Activated CD4-positive, alpha-beta T cell treated with anti-CD3 and anti-CD28 coated beads for 24 hours (primary cell): Measurements from ENCODE around the gene USP49.
"Not testable (repeated sequence)": the region's sequence is repeated elsewhere in the genome, so short reads cannot be mapped to it uniquely, and the experiment has no call there.

Experiments
- DNase-seq, 2 donors: peaks; one replicate each; pipeline ENCODE4 v3.0.0-alpha.2; 2020; ENCODE audit warnings: low read depth in 2 of 2

USP49 gene

GRCh38 chr6:41780551-41781365 is 114.4 kb downstream of the USP49 start, which contains the start of gene PRICKLE4:
PRICKLE4 (plus strand) TSS chr6:41780782; CDS start chr6:41783474, 2,692 bp downstream.
- no peak for DNase-seq

DNA sequence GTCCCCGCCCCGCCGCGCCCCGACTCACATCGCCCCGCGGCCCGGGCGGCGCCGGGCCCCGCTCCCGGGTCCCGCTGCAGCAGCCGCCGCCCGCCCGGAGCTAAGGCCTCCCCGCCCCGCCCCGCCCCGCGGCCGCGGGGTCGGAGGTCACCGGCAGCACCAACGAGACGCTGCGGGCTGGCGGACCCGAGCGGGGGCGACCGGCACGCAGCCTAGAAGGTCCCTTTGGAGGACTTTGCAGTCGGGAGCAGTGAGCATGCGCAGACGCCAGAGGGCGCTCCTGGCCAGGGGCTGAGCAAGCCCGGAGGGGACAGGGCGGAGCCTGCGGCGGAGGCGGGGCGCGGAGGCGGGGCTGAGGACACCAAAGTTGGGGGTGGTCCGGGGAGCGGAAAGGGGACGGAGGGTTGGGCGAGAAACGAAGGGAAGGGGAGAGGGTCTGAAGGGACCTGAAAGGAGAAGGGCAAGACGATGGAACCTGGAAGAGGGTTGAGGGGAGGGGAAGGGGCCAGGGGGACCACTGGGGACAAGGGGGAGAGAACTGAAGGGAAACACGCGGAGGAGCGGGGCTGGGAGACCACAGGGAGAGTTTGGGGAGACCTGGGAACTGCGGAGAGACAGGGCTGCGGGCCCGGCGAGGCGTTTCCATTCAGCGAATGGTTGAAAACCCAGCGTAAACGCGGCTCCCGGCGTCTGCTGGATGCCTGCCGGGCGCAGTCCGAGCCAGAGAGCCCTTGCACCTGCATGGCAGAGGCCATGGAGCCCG is 115.2 kb downstream of the USP49 start, which contains the start of gene FRS3:
TSS of gene FRS3 (minus strand) at position 113 of the 763 bp plus-strand sequence. CDS start 2,913 bp downstream, outside the sequence.
- peak; percentile 100 for DNase-seq

DNA sequence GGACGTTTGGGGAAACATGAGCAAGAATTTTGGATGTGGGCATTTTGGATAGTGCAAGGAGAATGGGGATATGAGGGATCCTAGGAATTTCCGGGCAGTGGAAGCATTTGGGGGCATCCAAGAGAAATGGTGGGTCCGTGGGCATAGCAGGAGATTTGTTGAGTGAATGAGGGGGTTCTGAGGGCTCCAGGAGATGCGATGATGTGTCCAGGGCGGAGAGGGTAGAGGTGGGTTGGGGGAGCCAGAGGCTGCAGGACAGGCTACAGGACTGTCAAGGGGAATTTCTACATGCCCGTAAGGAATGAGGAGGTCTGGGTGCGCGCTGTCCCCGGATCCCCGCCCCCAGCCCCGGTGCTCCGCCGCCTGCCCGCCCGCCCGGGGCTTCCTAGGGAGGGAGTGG is 115.8 kb downstream of the USP49 start:
- DNase-seq: no peak

DNA sequence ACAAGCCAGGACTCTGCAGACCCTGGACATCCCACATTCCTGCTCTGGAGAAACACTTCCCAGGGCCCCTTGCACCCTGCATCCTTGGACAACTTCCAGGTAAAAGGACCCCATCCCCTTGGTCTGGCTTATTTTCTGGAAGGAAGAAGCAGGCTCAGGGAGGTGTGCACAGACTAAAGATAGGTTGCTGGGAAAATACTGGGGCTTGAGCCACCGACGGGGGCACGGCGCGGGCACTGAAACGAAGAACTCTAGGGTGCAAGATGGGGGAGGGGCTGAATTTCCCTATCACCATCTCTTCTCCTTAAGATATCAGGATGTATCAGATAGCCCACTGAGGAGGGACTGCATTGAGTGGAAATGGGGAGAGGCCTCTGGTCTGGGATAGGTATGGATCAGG is 116.3 kb downstream of the USP49 start:
- no peak for DNase-seq

- no peak for DNase-seq
These were observed 117.5 kb downstream of the USP49 start for GRCh38 chr6:41777551-41778285.

DNA sequence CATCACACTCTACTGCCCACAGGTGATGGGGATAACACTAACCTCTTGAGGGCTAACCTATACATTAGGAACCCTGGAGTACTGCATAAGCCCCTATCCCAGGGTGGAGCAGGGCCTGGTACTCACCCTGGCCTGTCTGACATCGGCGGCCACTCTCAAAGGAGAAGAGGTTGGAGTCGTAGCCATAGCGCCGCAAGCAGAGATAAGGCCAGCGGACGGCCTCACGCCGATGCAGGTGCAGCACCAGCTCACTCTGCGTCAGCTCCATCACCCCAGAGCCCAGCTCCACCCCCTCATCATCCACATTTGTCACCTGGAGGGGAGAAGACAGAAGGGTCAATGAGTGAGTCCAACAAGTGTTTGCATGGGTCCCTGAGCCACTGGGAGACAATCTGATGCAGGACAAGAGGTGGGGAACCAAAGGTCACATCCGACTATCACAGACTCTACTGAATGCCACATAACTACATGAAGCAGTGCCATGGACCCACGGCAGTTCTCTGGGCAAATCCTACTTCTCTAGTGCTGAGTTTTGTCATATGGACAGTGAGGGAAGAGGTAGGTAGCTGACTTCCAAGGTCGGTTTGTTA is 119.8 kb downstream of the USP49 start:
- no peak for DNase-seq

DNA sequence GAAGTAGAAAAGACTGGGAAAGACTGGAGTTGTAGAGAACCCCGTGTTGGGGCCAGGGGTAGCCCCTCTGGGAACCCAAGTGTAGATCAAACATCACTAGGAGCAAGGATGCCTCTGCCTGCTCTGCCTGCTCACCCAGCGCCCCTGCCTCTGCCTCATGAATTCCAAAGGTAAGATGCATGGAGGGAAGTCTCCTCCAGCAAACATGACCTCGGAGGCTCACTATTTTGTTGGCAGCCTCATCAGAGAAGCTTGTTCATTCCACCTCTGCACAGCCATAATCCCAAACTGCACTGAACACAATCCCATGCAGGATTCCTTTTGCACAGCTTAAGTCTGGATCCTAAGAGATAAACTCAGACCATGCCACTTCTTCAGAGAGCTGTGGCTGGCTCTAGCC is 120.3 kb downstream of the USP49 start:
- no peak for DNase-seq

- no peak for DNase-seq
These were observed 123.9 kb downstream of the USP49 start for GRCh38 chr6:41771058-41771983.

DNA sequence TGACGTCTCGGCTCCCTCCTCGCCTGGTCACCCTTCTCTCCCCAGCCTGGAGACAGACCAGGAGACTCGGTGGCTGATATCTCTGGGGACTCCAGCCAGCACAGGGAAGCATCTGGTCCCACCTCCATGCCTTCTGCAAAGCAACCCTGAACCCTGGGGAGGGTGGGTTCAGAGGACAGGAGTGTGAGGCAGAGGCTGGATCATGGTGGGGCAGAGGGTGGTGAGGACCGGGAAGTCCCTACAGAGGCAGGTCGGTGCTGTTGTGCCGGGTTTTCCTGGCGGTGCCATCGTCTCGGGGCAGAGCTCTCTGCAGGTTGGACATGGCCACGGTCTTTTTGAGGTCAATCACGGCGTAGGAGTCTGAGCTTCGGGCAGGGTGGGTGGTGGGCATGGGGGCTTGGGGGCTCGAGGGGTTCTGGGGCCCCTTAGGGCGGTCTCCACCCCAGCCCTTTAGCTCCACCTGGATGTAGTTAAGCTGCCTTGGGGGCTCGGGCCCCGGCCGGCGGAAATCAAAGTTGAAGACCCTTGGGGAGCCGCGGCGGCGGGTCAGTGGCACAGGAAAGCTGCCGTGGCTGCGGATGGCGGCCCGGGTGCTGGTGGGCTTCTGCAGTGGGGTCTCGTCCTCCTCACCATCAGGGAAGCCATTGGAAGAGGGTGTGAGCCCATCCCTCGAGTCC is 124.7 kb downstream of the USP49 start:
- DNase-seq: no peak

DNA sequence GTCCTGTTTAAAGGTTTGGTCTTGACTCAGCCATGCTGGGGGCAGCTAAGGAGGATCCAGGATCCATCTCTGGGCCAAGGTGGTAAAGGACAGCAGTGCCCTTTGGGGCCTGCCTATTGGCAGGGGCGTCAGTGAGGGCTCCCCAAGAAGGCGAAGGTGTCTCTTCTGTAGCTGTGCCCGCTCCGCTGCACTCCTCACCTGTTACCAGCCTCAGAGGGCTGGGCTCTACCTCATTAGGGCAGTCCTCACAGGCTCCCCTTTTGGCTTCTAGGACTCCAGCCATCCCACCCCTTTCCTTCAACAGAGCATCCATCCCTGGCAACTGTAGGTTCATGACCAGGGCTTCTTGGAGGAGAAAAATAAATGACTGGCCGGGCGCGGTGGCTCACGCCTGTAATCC is 125.8 kb downstream of the USP49 start:
- DNase-seq: no peak

DNA sequence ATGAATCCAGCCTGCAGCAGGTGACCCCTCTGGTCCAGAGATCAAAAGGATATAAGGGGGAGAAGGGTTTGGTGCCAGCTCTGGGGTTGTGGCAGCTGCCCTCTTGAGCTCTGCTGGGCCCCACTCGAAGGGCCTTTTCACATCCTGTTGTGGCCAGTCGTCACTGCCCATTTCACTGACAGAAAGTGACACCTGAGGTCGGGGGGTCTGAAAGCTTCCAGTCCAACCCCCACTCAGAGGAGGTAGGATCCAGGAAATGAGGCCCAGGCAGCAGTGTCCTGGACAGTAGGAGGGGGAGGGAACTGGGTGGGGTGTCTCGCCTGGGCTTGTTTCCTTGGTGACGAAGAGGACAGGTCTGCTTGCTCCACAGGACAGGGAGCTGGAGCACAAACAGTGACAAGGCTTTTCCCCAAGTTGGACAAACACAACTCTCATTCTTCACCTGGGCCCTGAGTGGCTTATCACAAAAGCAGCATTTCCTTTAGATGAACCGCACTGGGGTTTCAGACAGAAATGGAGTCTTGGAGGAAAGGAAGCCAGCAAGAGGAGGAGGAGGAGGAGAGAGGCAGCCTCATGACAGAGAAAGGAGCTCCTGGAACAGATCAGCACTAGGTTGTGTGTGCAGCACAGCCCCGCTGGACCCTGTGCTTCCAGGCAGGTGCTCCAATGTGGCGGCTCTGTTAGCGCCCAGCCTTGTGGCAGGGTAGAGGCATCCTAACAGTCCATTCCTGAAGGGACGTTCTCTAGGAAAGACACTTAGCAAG is 126.4 kb downstream of the USP49 start:
- DNase-seq: no peak

- no peak for DNase-seq
These were observed 127.9 kb downstream of the USP49 start for GRCh38 chr6:41767112-41767833.

- not testable (repeated sequence) for DNase-seq
These were observed 129.0 kb downstream of the USP49 start for GRCh38 chr6:41766043-41766664.

- no peak for DNase-seq
These were observed 131.7 kb downstream of the USP49 start for GRCh38 chr6:41763470-41763869.

DNA sequence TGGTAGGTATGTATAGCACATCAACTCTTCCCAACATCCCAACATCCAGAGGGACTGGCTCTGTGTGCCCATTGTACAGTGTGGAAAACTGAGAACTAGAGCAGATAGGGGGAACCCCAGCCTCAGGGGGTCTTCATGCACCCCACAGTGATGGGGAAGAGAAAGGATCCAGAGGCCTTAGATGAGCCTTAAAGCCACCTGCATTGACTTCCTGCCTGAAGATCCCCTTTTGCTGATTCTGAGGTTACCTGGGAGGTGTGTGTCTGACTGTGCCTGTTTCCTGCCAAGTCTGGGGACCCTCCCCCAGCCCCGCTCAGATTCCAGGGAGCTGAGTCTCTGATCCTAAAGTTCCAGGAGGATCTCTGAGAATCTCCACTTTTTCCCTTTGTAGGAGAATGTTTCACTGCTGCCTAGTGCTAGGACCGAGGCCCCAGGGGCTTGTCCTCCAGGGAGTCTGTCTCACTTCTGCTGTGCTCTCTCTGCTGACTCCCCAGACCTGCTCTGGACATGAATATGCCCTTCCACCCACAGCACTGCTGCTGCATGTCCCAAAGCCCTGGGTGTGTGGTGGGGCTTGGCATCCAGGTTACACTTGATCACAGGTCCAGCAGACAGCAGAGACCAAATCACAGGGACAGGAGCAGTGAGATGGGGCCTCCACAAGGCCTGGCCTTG is 135.1 kb downstream of the USP49 start:
- no peak for DNase-seq

DNA sequence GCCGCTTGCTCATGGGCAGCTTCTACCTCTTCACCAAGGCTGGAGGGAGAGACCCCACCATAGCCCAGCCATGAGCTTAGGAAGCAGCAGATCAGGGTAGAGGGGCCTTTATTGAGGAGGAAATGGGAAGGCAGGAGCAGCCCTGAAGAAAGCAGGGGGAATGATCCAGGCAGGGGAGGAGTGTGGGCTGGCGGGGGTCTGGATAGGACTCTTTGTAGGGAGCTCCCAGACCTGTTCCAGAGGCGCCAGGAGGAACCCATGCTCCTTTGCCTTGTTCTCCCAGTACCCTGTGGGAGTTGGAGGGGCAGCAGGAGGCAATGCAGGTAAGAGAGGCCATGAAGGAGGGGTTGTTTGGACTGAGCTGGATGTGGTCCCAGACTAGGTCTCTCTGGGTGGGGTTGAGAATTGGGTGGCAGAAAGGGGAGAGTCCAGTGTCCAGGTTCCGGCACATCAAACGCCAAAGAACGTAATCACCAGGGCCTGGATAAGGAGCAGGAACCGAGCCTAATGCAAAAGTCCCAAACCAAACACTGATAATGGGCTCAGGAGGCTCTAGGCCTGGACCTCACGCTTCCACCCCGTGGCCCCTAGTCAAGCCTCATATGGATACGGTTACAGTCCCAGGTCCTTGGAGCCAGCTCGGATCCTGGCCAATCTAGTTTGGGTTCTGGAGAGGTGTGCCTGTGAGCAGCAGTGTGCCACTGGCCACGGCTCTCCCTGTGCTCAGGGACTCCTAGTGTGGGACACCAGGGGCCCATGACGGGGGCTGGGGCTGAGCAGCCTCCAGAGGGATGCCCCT is 135.9 kb downstream of the USP49 start:
- no peak for DNase-seq

DNA sequence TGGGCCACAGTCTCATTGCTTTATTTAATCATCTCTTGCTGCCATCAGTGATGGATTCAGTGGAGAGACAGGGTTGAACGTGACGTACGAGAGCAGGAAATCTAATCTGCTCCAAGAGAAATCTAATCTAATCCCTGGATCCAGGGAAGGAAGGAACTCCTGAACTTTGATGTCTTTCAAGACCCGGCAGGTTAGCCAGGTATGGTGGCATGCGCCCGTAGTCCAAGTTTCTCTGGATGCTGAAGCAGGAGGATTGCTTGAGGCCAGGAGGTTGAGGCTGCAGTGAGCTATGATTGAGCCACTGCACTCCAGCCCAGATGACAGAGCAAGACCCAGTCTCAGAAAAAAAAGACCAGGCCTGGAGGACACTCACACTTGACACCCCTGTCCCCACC is 136.5 kb downstream of the USP49 start:
- no peak for DNase-seq
